Osteoblast (primary cell): ENCODE measurements around the gene SMIM36. TPM values are rescaled to one million over a fixed set of nuclear protein-coding genes. Genes with fewer than 3 reads are reported as not detected.
A peak's percentile ranks its signal among the peaks of the same experiment; 100 is the strongest.

ENCODE experiments used
- DNase-seq: peaks from one replicate; pipeline ENCODE4 v3.0.0; 2011; ENCODE audit warnings: low spot score, mixed read lengths; ENCODE audit not compliant: insufficient read length; ENCODE audit errors: missing footprints
- H2AFZ ChIP-seq: 2 replicates; pipeline ENCODE4 v1.6.0; 2011; ENCODE audit warnings: mild to moderate bottlenecking, low read length
- H3K27ac ChIP-seq: 2 replicates; pipeline ENCODE4 v1.5.1; 2011; ENCODE audit warnings: mild to moderate bottlenecking, low read depth, low read length, moderate library complexity
- H3K27me3 ChIP-seq: 2 replicates; pipeline ENCODE4 v1.6.0; 2012; ENCODE audit warnings: mild to moderate bottlenecking, control low read depth, inconsistent platforms, low read length, moderate library complexity; ENCODE audit not compliant: insufficient read depth
- H3K36me3 ChIP-seq: 2 replicates; pipeline ENCODE4 v1.5.1; 2011; ENCODE audit warnings: mild to moderate bottlenecking, low read length, control low read depth, moderate library complexity; ENCODE audit not compliant: insufficient read depth
- H3K4me1 ChIP-seq: 2 replicates; pipeline ENCODE4 v1.5.1; 2011; ENCODE audit warnings: mild to moderate bottlenecking, low read length, control low read depth, moderate library complexity; ENCODE audit not compliant: insufficient read depth
- H3K4me2 ChIP-seq: 2 replicates; pipeline ENCODE4 v1.6.0; 2011; ENCODE audit warnings: mild to moderate bottlenecking, low read length; ENCODE audit not compliant: insufficient read depth
- H3K4me3 ChIP-seq: fragments of 200-600 bp; sonication (generic); 3 replicates; pipeline ENCODE4 v1.5.1; 2012; ENCODE audit warnings: mild to moderate bottlenecking, low read length, inconsistent platforms; ENCODE audit not compliant: insufficient read depth
- H3K79me2 ChIP-seq: 2 replicates; pipeline ENCODE4 v1.6.0; 2012; ENCODE audit warnings: mild to moderate bottlenecking, low read length, control low read depth, inconsistent platforms; ENCODE audit not compliant: insufficient read depth
- H3K9me3 ChIP-seq: 2 replicates; pipeline ENCODE4 v1.5.1; 2011; ENCODE audit warnings: low read depth, low read length, control low read depth
- H4K20me1 ChIP-seq: 2 replicates; pipeline ENCODE4 v1.6.0; 2012; ENCODE audit warnings: mild to moderate bottlenecking, low read length, control low read depth; ENCODE audit not compliant: insufficient read depth
- total RNA-seq: library from RNA; depleted of rRNA; stranded (reverse); fragments of >200 nt; gene quantifications from 2 replicates; pipeline ENCODE4 v1.2.3, GENCODE V29; 2012
- TF ChIP-seq, protein P1 (sequence below): IDR thresholded peaks from 2 replicates; pipeline ENCODE4 v1.5.1; 2011; ENCODE audit warnings: mild to moderate bottlenecking, low read depth, low read length, moderate library complexity; ENCODE audit errors: extremely low read depth

SMIM36 gene
- total RNA-seq, 1 donor: not detected

DNA sequence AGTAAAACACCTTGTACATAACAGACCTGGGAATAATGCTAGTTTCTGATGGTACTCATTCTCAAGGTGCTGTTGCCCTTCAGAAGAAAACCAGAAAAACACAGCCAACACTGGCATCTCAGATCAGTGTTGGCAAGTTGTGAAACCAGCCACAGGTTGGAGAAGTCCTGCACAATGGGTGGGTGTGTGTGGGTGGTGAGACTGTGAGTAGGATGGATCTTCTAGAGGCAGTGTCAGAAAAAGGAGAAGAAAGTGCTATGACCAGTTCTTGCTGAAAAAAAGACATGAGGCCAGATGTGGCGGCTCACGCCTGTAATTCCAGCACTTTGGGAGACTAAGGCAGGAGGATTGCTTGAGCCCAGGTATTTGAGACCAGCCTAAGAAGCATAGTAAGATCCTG lies 35.2 kb upstream of the SMIM36 start:
- H3K4me2 ChIP-seq: no peak overlapping the region
- DNase-seq: no peak
- H3K27ac ChIP-seq: no peak overlapping the region
- H2AFZ ChIP-seq: no peak overlapping the region
- TF ChIP-seq, protein P1, sequence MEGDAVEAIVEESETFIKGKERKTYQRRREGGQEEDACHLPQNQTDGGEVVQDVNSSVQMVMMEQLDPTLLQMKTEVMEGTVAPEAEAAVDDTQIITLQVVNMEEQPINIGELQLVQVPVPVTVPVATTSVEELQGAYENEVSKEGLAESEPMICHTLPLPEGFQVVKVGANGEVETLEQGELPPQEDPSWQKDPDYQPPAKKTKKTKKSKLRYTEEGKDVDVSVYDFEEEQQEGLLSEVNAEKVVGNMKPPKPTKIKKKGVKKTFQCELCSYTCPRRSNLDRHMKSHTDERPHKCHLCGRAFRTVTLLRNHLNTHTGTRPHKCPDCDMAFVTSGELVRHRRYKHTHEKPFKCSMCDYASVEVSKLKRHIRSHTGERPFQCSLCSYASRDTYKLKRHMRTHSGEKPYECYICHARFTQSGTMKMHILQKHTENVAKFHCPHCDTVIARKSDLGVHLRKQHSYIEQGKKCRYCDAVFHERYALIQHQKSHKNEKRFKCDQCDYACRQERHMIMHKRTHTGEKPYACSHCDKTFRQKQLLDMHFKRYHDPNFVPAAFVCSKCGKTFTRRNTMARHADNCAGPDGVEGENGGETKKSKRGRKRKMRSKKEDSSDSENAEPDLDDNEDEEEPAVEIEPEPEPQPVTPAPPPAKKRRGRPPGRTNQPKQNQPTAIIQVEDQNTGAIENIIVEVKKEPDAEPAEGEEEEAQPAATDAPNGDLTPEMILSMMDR: no peak
- no peaks in the 10 kb centered on the region for H3K27me3 ChIP-seq
- no peaks in the 10 kb centered on the region for H3K9me3 ChIP-seq
- H3K4me3 ChIP-seq: no peak overlapping the region
- peaks cover 6% of the 10 kb centered on the region for H3K4me1 ChIP-seq
- no peaks in the 10 kb centered on the region for H4K20me1 ChIP-seq
- H3K36me3 ChIP-seq: no peaks in the 10 kb centered on the region
- no peaks in the 10 kb centered on the region for H3K79me2 ChIP-seq

DNA sequence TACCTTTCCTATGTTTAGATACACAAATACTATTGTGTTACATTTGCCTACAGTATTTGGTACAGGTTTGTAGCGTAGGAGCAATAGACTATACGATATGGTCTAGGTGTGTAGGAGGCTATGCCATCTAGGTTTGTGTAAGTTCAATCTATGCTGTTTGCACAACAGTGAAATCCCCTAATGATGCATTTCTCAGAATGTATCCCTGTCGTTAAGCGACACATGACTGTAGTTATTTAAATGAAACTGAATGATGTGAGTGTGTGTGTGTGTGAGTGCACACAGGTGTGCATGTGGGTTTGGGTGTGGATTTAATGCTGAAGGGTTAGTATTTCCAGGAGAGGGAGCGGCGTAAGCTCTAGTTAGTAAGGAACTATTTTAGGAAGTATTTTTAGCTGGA lies 34.6 kb upstream of the SMIM36 start:
- Histone ChIP-seq H3K27me3 (no peaks in the 10 kb centered on the region), H4K20me1 (no peaks in the 10 kb centered on the region), H3K9me3 (no peaks in the 10 kb centered on the region), H3K36me3 (no peaks in the 10 kb centered on the region), H2AFZ (no peak overlapping the region), H3K4me3 (no peak overlapping the region), H3K27ac (no peak overlapping the region), H3K4me2 (no peak overlapping the region), H3K4me1 (peaks cover 6% of the 10 kb centered on the region), H3K79me2 (no peaks in the 10 kb centered on the region)
- DNase-seq: no peak
- TF ChIP-seq, protein P1: no peak

DNA sequence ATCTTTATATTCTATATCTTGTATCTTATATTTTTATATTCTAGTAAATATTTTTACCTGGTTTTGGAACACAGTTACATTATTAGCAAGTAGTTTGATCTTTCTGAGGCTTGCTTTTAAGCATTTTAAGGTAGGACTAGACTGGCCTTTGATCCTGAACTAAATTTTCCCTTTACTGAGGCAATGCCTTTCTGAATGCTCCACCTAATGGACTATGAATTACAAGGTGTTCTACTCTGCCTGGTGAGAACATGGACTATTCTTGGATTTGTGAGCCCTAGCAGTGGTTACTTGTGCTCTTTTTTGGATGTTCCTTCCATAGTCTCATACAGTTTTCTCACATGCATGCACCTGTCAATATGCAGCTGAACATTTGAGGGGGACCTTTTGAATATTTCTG lies 32.5 kb upstream of the SMIM36 start:
- H3K9me3 ChIP-seq: no peaks in the 10 kb centered on the region
- no peak overlapping the region for H2AFZ ChIP-seq
- no peak for DNase-seq
- H3K4me3 ChIP-seq: no peak overlapping the region
- H4K20me1 ChIP-seq: no peaks in the 10 kb centered on the region
- no peaks in the 10 kb centered on the region for H3K36me3 ChIP-seq
- H3K4me1 ChIP-seq: peaks cover 12% of the 10 kb centered on the region
- TF ChIP-seq, protein P1: no peak
- H3K79me2 ChIP-seq: no peaks in the 10 kb centered on the region
- no peaks in the 10 kb centered on the region for H3K27me3 ChIP-seq
- no peak overlapping the region for H3K4me2 ChIP-seq
- H3K27ac ChIP-seq: no peak overlapping the region

DNA sequence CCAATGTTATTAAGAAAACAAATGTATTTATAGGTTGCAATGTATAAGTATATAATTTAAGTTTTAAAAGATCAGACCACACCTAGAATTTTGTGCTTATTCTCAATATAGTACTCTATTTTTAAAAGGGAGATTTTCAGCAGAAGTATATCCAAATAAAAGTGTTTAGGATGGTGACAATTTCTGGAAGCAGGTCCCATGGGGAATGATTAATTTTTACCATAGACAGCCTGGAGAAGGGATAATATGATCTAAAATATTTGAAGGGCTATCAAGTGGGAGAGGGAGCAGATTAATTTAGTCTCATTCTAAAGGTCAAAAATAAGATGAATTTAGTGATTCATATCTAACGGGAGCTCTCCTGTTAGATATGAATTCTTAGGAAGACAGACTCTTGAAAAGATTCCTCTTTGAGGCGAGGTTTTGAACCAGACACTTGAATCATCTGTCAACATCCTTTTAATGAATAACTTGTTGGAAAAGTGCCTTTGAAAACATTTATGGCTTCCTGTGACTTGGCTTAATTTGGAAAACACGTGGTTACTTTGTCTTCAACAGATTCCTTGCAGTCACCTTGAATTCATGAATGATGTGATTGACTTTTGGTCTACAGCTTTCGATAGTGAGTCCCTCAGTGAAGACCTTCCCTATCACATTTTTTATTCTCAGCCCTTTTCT lies 29.3 kb upstream of the SMIM36 start:
- TF ChIP-seq, protein P1: no peak
- DNase-seq: peak; percentile 75
- Histone ChIP-seq H3K4me3 (no peak overlapping the region), H3K27ac (no peak overlapping the region), H3K9me3 (no peaks in the 10 kb centered on the region), H3K4me1 (peaks cover 6% of the 10 kb centered on the region), H4K20me1 (no peaks in the 10 kb centered on the region), H2AFZ (no peak overlapping the region), H3K27me3 (no peaks in the 10 kb centered on the region), H3K4me2 (peak overlapping the region; percentile 19), H3K36me3 (no peaks in the 10 kb centered on the region), H3K79me2 (no peaks in the 10 kb centered on the region)
